Globus pallidus (tissue), 1 donor: ENCODE results near the gene SMIM26.

ENCODE experiments used
- DNase-seq: peaks from one replicate; pipeline ENCODE4 v3.0.0-alpha.2; 2015; ENCODE audit warnings: low spot score

The SMIM26 gene

DNA sequence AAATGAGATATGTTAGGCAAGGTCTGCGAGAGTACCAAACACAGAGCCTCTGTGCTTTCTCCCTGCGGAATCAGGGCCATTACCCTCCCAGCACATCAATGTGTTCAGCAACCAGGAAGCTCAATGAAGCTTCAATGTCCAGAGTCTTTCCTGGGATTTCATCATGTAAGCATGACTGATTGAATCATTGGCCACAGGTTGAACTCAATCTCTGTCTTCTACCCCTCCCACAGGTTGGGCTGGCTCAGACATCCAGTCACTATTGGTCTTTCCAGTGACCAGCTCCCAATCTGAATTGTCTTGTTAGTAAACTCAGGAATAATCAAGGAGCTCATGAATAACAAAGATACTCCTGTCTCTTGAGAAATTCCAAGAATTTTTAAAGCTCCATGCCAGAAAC, 17.9 kb downstream of the SMIM26 start:
- no peak for DNase-seq

- peak; percentile 90 for DNase-seq
These were observed 20.7 kb downstream of the SMIM26 start, which contains the start of gene DTD1 for GRCh38 chr20:18587665-18588573. Gene DTD1, plus strand, starts transcription at chr20:18588054. Its CDS starts 19 bp downstream, at chr20:18588073.

DNA sequence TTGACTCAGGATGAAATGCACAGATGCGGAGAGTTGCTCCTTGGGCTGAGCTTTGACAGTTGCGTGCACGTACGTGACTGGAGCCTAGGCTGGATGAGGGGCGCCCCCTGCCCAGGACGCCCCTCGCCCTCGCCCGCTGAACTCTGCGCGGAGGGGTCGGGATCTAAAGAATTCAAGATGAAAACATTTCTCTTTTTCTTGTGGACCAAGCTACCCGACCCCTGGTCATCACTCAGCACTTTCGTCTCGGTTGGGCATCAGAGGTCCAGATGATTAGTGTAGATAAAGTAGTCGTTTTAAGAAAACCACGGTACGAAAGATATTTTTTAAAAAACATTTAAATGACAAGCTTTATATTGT, 21.3 kb downstream of the SMIM26 start:
- peak; percentile 37 for DNase-seq

DNA sequence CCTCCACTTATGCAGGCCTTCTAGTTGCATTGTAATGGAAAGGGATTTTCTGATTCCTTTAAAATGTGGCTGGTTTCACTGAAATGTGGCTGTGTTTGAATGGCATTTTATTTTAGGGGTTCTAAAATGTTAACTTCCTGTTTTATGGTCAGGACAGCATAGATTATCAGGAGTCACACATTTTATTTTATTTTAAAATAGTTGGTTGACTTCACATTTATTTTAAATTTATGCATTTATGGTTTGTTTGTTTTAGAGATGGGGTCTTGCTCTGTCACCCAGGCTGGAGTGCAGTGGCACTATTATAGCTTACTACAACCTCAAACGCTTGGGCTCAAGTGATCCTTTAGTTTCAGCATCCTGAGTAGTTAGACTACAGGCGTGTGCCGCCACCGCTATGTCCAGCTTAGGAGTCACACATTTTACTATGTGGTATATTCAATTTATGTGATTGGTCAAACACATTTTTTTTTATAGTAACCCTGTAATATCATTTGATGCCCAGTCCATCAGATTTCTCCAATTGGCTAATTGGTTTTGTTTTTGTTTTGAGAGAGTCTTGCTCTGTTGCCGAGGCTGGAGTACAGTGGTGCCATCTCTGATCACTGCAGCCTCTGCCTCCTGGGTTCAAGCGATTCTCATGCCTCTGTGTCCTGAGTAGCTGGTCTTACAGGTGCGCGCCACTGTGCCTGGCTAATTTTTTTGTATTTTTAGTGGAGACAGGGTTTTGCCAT, 22.9 kb downstream of the SMIM26 start:
- DNase-seq: no peak

DNA sequence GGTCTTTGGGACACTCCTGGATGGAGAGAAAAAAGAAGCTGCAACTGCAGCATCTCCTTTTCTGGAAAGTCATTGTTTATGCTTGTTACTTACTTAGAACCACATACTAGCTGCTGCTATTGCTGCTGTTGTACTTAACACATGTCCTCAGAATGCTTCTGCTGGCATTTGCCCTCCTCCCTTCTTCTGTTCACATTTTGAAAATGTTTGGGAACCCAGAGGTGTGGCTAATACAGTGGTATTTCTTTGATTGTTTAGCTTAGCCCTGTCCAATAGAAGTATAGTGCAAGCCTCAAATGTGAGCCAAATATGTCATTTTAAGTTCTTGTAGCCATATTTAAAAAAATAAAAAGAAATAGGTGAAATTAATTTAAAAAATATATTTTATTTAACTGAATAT, 29.0 kb downstream of the SMIM26 start:
- DNase-seq: no peak

GRCh38 chr20:18609741-18610140, 42.5 kb downstream of the SMIM26 start:
- DNase-seq: no peak

- no peak for DNase-seq
These were observed 44.3 kb downstream of the SMIM26 start for GRCh38 chr20:18611492-18611891.

DNA sequence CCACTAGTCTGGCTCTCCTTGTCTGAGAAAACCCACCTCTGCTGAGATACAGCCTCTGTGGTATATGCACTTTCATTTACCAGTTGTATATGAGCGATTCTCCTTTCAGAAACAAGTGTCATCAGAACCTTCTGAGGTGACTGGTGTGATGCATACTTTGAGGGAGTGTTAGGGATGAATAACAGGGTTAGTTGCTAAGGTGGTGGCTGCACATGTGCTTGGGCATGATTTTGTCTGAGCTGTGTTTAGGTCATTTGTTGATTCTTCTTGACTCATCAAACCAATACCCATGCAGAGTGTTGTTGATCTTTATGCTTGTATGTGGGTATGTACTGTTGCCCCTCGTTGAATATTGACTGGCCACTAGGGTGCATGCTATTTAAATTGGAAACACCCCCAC, 46.3 kb downstream of the SMIM26 start:
- DNase-seq: no peak

DNA sequence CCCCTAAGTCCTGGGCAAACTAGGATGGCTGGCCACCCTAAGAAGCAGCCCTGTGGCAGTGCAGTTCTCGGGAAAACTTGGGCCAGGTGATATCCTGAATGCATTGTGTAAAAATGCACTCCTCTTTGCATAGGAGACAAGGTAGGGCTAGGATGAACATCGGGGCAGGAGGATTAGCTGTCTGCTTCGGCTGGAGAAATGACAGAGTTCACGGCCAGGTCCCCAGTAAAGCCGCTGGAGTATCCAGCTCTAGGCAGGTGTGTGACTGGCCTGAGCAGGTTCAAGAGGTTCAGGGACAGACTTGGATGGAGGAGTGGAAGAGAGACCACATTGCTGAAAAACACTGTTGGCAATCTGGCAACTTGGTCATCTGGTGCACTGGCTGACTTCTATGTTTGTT, 47.0 kb downstream of the SMIM26 start:
- DNase-seq: no peak

- DNase-seq: no peak
These were observed 47.9 kb downstream of the SMIM26 start for GRCh38 chr20:18615020-18615650.
